K562 treated with DMSO at 1 percent for 12 hours (cell line): Measurements from ENCODE around the gene TMEM205. TPM values are rescaled to one million over a fixed set of nuclear protein-coding genes. Genes with fewer than 3 reads are reported as not detected.

Experiments
- total RNA-seq: library from RNA; unstranded; fragments of 300-600 nt; gene quantifications from 2 replicates; pipeline ENCODE4 v1.2.3, GENCODE V29; 2022; ENCODE audit not compliant: insufficient read depth

TMEM205 gene
- 63.8 and 74.8 TPM in 2 replicates for total RNA-seq

GRCh38 chr19:11346104-11346940, at the start of gene TMEM205, which contains the start of gene CCDC159:
TMEM205 (minus strand) TSS chr19:11346268; CDS start chr19:11345619, 649 bp downstream.
CCDC159 (plus strand) TSS chr19:11346519; CDS start chr19:11346607, 88 bp downstream.

GRCh38 chr19:11374433-11375142, 28.5 kb upstream of the TMEM205 start, which contains the start of gene SWSAP1:
SWSAP1 (plus strand) TSS chr19:11374666; CDS start chr19:11374681, 15 bp downstream.

GRCh38 chr19:11355160-11356073, 9.3 kb upstream of the TMEM205 start, which contains the start of gene PLPPR2:
PLPPR2 (plus strand) TSS chr19:11355432; CDS start chr19:11357674, 2,242 bp downstream.

GRCh38 chr19:11339254-11340098, 6.6 kb downstream of the TMEM205 start, which contains the start of gene RAB3D:
RAB3D (minus strand) TSS chr19:11339657; CDS start chr19:11337399, 2,258 bp downstream.

GRCh38 chr19:11295665-11296245, 50.3 kb downstream of the TMEM205 start, which contains the start of gene TSPAN16:
TSPAN16 (plus strand) TSS chr19:11296160; CDS start chr19:11296298, 138 bp downstream.

Other genes starting within 250 kb of the TMEM205 start
- 32.5 and 40.5 TPM in 2 replicates for gene SPC24, start 190.5 kb downstream of the TMEM205 start, total RNA-seq
- 14.5 and 56.0 TPM in 2 replicates for gene KANK2, start 148.7 kb downstream of the TMEM205 start, total RNA-seq
- not detected in 2 replicates for gene ANGPTL8, start 106.6 kb downstream of the TMEM205 start, total RNA-seq
- 5.7 and 22.5 TPM in 2 replicates for gene DOCK6, start 83.7 kb downstream of the TMEM205 start, total RNA-seq
- gene TSPAN16, start 50.1 kb downstream of the TMEM205 start, total RNA-seq = not detected in 2 replicates
- 2.0 and 5.5 TPM in 2 replicates for gene RAB3D, start 6.6 kb downstream of the TMEM205 start, total RNA-seq
- 8.4 and 20.3 TPM in 2 replicates for gene CCDC159, start 251 bp upstream of the TMEM205 start, total RNA-seq
- gene PLPPR2, start 9.2 kb upstream of the TMEM205 start, total RNA-seq = 23.2 and 37.6 TPM in 2 replicates
- gene SWSAP1, start 28.4 kb upstream of the TMEM205 start, total RNA-seq = 4.0 and 4.5 TPM in 2 replicates
- gene EPOR, start 38.0 kb upstream of the TMEM205 start, total RNA-seq = 11.9 and 13.5 TPM in 2 replicates
- 1.3 and 2.0 TPM in 2 replicates for gene RGL3, start 73.0 kb upstream of the TMEM205 start, total RNA-seq
- 1.1 TPM in 1 of 2 replicates, not detected in the other for gene ODAD3, start 88.9 kb upstream of the TMEM205 start, total RNA-seq
- 269 and 367 TPM in 2 replicates for gene PRKCSH, start 89.4 kb upstream of the TMEM205 start, total RNA-seq
- gene ELAVL3, start 134.8 kb upstream of the TMEM205 start, total RNA-seq = not detected in 2 replicates
- gene ZNF653, start 159.6 kb upstream of the TMEM205 start, total RNA-seq = 9.0 and 9.8 TPM in 2 replicates
- gene ECSIT, start 182.9 kb upstream of the TMEM205 start, total RNA-seq = 43.6 and 45.8 TPM in 2 replicates
- gene CNN1, start 192.6 kb upstream of the TMEM205 start, total RNA-seq = 2.0 and 5.0 TPM in 2 replicates
- 115 and 131 TPM in 2 replicates for gene ELOF1, start 213.0 kb upstream of the TMEM205 start, total RNA-seq
- 34.2 and 38.6 TPM in 2 replicates for gene ACP5, start 231.4 kb upstream of the TMEM205 start, total RNA-seq